HepG2 (cell line): ENCODE results near the gene NAA16.

Source experiments
- E2F1 ChIP-seq: sonication (generic); formaldehyde crosslinking; IDR thresholded peaks from 2 replicates; pipeline ENCODE4 v1.5.0; 2020; ENCODE audit warnings: missing genetic modification reagents
- FOXM1 ChIP-seq: sonication (generic); formaldehyde crosslinking; IDR thresholded peaks from 2 replicates; pipeline ENCODE4 v1.5.0; 2020; ENCODE audit warnings: missing genetic modification reagents
- MTA3 ChIP-seq: sonication (generic); formaldehyde crosslinking; IDR thresholded peaks from 2 replicates; pipeline ENCODE4 v1.4.0; 2020; ENCODE audit warnings: missing genetic modification reagents
- MYNN ChIP-seq: sonication (generic); formaldehyde crosslinking; IDR thresholded peaks from 2 replicates; pipeline ENCODE4 v1.4.0; 2020; ENCODE audit warnings: mild to moderate bottlenecking, low read depth, missing genetic modification reagents
- PPARG ChIP-seq: conservative IDR thresholded peaks from 2 replicates; pipeline ENCODE4 v1.6.1; 2016; ENCODE audit warnings: missing biosample characterization, missing genetic modification reagents
- TBL1XR1 ChIP-seq: fragments of 150-350 bp; IDR thresholded peaks from 2 replicates; pipeline ENCODE4 v1.6.1; 2014; ENCODE audit warnings: borderline replicate concordance, low read length; ENCODE audit not compliant: partially characterized antibody
- THRA ChIP-seq: sonication (generic); formaldehyde crosslinking; IDR thresholded peaks from 2 replicates; pipeline ENCODE4 v1.4.0; 2020; ENCODE audit warnings: missing genetic modification reagents, borderline replicate concordance
- ZNF24 ChIP-seq: fragments of 450-650 bp; IDR thresholded peaks from 2 replicates; pipeline ENCODE4 v1.6.1; 2017; ENCODE audit warnings: antibody characterized with exemption, mild to moderate bottlenecking

GRCh38 chr13:41365631-41366030 is 54.6 kb downstream of the NAA16 start:
- TF ChIP-seq PPARG (CRISPR knock-in tag) (no peak), THRA (CRISPR knock-in tag) (no peak), TBL1XR1 (no peak), FOXM1 (CRISPR knock-in tag) (no peak), E2F1 (CRISPR knock-in tag) (no peak), ZNF24 (no peak), MTA3 (CRISPR knock-in tag) (no peak), MYNN (CRISPR knock-in tag) (no peak)
